ENCODE measurements around the gene NOTO. TPM values are rescaled to one million over a fixed set of nuclear protein-coding genes. Genes with fewer than 3 reads are reported as not detected.

The NOTO gene
- total and polyA plus RNA-seq, 3 experiments from 2014 or later = not detected

DNA sequence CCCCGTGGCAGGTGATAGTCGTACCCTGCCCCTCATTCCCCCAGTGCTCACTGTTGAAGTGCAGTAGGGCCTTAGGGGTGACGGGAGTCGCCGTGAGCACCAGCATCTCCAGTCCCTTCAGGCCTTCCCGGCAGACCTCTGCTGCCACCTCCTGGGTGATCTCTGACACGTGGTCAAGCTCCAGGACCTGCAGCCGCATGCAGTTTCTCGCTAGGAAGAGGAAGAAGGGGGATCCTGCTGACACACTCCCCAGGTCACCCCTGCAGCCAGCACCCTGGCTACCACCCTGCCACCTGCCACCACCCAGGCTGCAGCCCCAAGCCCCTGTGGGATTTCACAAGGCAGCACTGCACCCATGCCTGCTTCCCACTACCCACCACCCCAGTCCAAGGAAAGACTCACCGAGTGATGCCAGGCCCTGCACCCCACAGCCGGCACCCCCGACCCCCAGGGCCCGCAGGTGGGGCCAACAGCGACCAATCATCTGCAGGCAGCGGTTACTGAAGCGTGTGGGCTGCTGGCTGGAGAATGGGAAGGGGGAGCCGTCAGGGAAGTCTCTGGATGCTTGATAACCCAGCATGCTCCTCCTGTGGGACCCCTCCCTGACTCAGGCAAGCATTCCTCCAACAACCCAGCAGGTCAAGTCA, 58.1 kb downstream of the NOTO start:
- CTCF ChIA-PET = no interaction called here
- peaks cover 0 to 1% of the 10 kb centered on the region in 2 donors for H3K27me3 Mint-ChIP-seq
- H3K4me3 Mint-ChIP-seq = no peak overlapping the region
- Histone ChIP-seq H3K4me3 (ENCODE audit: low read length) (no peak overlapping the region), H3K4me1 (ENCODE audit: insufficient read depth, low read length) (no peaks in the 10 kb centered on the region), H3K9me3 (ENCODE audit: low read length) (no peaks in the 10 kb centered on the region), H3K27me3 (ENCODE audit: insufficient read depth, low read length, poor library complexity, severe bottlenecking) (no peaks in the 10 kb centered on the region), H3K36me3 (ENCODE audit: insufficient read depth, low read length) (no peaks in the 10 kb centered on the region), H3K27ac (ENCODE audit: low read depth, low read length) (no peak overlapping the region)
- peaks cover 0 to 15% (median 2%) of the 10 kb centered on the region in 3 donors for H3K4me1 Mint-ChIP-seq
- DNase-seq = no peak
- H3K27ac Mint-ChIP-seq = no peak overlapping the region
- POLR2A ChIA-PET = no interaction called here
- no peaks in the 10 kb centered on the region for H3K9me3 Mint-ChIP-seq
- peaks cover 0 to 51% (median 4%) of the 10 kb centered on the region in 3 donors for H3K36me3 Mint-ChIP-seq

Other genes starting within 250 kb of the NOTO start
- 10 to 100 TPM; 16.8 to 19.1 TPM for gene SFXN5, start 130.9 kb upstream of the NOTO start, total RNA-seq
- 1.8 TPM for gene SFXN5, start 130.9 kb upstream of the NOTO start, polyA plus RNA-seq
- gene RAB11FIP5, start 89.6 kb upstream of the NOTO start, total RNA-seq = 1 to 10 TPM; 2.7 to 4.3 TPM
- gene RAB11FIP5, start 89.6 kb upstream of the NOTO start, polyA plus RNA-seq = 10.4 TPM
- 10 to 100 TPM; 41.2 to 42.8 TPM for gene SMYD5, start 11.7 kb downstream of the NOTO start, total RNA-seq
- gene SMYD5, start 11.7 kb downstream of the NOTO start, polyA plus RNA-seq = 21.5 TPM
- 10 to 100 TPM; 21.1 to 24.9 TPM for gene PRADC1, start 30.7 kb downstream of the NOTO start, total RNA-seq
- 27.2 TPM for gene PRADC1, start 30.7 kb downstream of the NOTO start, polyA plus RNA-seq
- gene CCT7, start 31.7 kb downstream of the NOTO start, total RNA-seq = 100 to 1,000 TPM; 750 to 758 TPM
- 263 TPM for gene CCT7, start 31.7 kb downstream of the NOTO start, polyA plus RNA-seq
- gene FBXO41, start 81.9 kb downstream of the NOTO start, total RNA-seq = 10 to 100 TPM; 25.3 to 25.6 TPM
- 2.4 TPM for gene FBXO41, start 81.9 kb downstream of the NOTO start, polyA plus RNA-seq
- gene EGR4, start 91.0 kb downstream of the NOTO start, total RNA-seq = under 1 TPM; 0.31 to 0.55 TPM
- gene EGR4, start 91.0 kb downstream of the NOTO start, polyA plus RNA-seq = not detected
- gene ALMS1, start 183.3 kb downstream of the NOTO start, total RNA-seq = 10 to 100 TPM; 18.8 to 20.1 TPM
- 4.1 TPM for gene ALMS1, start 183.3 kb downstream of the NOTO start, polyA plus RNA-seq

Measured in CD8-positive, alpha-beta memory T cell (primary cell).